ENCODE measurements around the gene IGLL5.

Gene IGLL5

GRCh38 chr22:22924369-22925145 lies 36.9 kb downstream of the IGLL5 start:
- peaks cover 19% of the 10 kb centered on the region for H3K27me3 Mint-ChIP-seq (ENCODE audit: low read depth)
- no peaks in the 10 kb centered on the region for H3K9me3 Mint-ChIP-seq
- no peak overlapping the region for H3K4me3 Mint-ChIP-seq
- H3K4me1 Mint-ChIP-seq = peaks cover 9% of the 10 kb centered on the region
- no peaks in the 10 kb centered on the region for H3K36me3 Mint-ChIP-seq (ENCODE audit: low read depth)
- TF ChIP-seq, protein P1, sequence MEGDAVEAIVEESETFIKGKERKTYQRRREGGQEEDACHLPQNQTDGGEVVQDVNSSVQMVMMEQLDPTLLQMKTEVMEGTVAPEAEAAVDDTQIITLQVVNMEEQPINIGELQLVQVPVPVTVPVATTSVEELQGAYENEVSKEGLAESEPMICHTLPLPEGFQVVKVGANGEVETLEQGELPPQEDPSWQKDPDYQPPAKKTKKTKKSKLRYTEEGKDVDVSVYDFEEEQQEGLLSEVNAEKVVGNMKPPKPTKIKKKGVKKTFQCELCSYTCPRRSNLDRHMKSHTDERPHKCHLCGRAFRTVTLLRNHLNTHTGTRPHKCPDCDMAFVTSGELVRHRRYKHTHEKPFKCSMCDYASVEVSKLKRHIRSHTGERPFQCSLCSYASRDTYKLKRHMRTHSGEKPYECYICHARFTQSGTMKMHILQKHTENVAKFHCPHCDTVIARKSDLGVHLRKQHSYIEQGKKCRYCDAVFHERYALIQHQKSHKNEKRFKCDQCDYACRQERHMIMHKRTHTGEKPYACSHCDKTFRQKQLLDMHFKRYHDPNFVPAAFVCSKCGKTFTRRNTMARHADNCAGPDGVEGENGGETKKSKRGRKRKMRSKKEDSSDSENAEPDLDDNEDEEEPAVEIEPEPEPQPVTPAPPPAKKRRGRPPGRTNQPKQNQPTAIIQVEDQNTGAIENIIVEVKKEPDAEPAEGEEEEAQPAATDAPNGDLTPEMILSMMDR (IDR thresholded peaks at IDR 0.05; ENCODE audit: unreplicated experiment in 3 of 3) = no peak
- no peak overlapping the region for H3K27ac Mint-ChIP-seq

- H3K9me3 Mint-ChIP-seq = no peaks in the 10 kb centered on the region
- no peak overlapping the region for H3K4me3 Mint-ChIP-seq
- H3K27ac Mint-ChIP-seq = peak overlapping the region in 1 of 3 experiments; percentile 30
- H3K27me3 Mint-ChIP-seq (ENCODE audit: low read depth) = peaks cover 22% of the 10 kb centered on the region
- peaks cover 9% of the 10 kb centered on the region for H3K4me1 Mint-ChIP-seq
- no peaks in the 10 kb centered on the region for H3K36me3 Mint-ChIP-seq (ENCODE audit: low read depth)
- TF ChIP-seq, protein P1 (IDR thresholded peaks at IDR 0.05; ENCODE audit: unreplicated experiment in 3 of 3) = no peak
These were observed 37.7 kb downstream of the IGLL5 start for GRCh38 chr22:22925146-22925804.

- Mint-ChIP-seq H3K4me3 (no peak overlapping the region), H3K9me3 (no peaks in the 10 kb centered on the region), H3K36me3 (ENCODE audit: low read depth) (no peaks in the 10 kb centered on the region), H3K27ac (peak overlapping the region in 1 of 3 experiments; percentile 30), H3K27me3 (ENCODE audit: low read depth) (peaks cover 26% of the 10 kb centered on the region), H3K4me1 (peaks cover 9% of the 10 kb centered on the region)
- TF ChIP-seq, protein P1 (IDR thresholded peaks at IDR 0.05; ENCODE audit: unreplicated experiment in 3 of 3) = no peak
These were observed 38.3 kb downstream of the IGLL5 start for GRCh38 chr22:22925805-22926369.

- TF ChIP-seq, protein P1 (IDR thresholded peaks at IDR 0.05; ENCODE audit: unreplicated experiment in 3 of 3) = no peak
- peaks cover 9% of the 10 kb centered on the region for H3K4me1 Mint-ChIP-seq
- no peak overlapping the region for H3K4me3 Mint-ChIP-seq
- H3K9me3 Mint-ChIP-seq = no peaks in the 10 kb centered on the region
- H3K36me3 Mint-ChIP-seq (ENCODE audit: low read depth) = no peaks in the 10 kb centered on the region
- peaks cover 26% of the 10 kb centered on the region for H3K27me3 Mint-ChIP-seq (ENCODE audit: low read depth)
- no peak overlapping the region for H3K27ac Mint-ChIP-seq
These were observed 39.0 kb downstream of the IGLL5 start for GRCh38 chr22:22926370-22927195.

DNA sequence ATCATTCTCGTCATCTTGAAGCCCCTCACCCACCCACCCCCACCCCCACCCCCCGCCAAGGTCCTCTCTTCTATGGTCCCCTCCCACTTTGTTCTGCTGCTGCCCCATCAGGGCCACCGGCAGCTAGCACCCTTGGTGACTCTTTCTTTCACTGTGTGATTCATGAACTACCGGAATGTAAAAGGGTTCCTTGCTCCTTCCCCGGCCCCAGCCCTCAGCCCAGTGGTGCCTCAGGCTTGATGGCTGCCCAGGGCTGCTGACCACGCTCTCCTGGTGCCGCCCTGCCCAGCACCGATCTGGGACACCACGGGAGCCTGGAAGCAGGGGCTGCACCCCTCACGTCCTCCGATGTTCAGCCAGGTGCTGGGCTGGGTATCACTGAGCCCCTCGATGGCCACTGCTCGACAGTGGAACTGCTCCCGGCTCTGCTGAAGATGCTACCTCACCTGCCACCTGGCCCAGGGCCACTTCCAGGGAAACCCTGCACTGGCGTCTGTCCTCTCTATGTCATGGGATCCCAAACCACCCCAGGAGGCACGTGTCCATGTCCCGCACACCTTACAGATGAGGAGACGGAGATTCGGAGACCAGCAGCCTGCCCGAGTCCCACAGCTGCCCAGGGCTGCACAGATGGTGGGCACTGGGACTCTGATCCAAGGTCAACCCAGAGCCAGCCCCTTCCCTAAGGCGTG lies 39.7 kb downstream of the IGLL5 start:
- Mint-ChIP-seq H3K36me3 (ENCODE audit: low read depth) (no peaks in the 10 kb centered on the region), H3K27me3 (ENCODE audit: low read depth) (peaks cover 22% of the 10 kb centered on the region), H3K27ac (no peak overlapping the region), H3K9me3 (no peaks in the 10 kb centered on the region), H3K4me1 (peaks cover 9% of the 10 kb centered on the region), H3K4me3 (no peak overlapping the region)
- TF ChIP-seq, protein P1 (IDR thresholded peaks at IDR 0.05; ENCODE audit: unreplicated experiment in 3 of 3) = no peak
